GM10248 (cell line): ENCODE measurements around the gene SYT14.

Experiments
- CTCF ChIA-PET: fragments of 300-600 bp; sonication (Branson Sonifier 250); formaldehyde crosslinking; extraction: SDS; loops from one replicate; lab custom pipeline; 2021; ENCODE audit warnings: antibody characterized with exemption; lab: Yijun Ruan, JAX
- POLR2A ChIA-PET: fragments of 350-650 bp; sonication (Branson Sonifier 250); formaldehyde crosslinking; extraction: SDS; loops from one replicate; lab custom pipeline; 2020; ENCODE audit warnings: antibody characterized with exemption; lab: Yijun Ruan, JAX
- DNase-seq: peaks from one replicate; pipeline ENCODE4 v3.0.0; 2012; ENCODE audit errors: extremely low spot score
- CTCF ChIP-seq: IDR thresholded peaks from 2 replicates; pipeline ENCODE4 v1.5.1; 2012; ENCODE audit warnings: mild to moderate bottlenecking, low read depth; ENCODE audit errors: extremely low read depth, missing control alignments, control extremely low read depth

SYT14 gene

DNA sequence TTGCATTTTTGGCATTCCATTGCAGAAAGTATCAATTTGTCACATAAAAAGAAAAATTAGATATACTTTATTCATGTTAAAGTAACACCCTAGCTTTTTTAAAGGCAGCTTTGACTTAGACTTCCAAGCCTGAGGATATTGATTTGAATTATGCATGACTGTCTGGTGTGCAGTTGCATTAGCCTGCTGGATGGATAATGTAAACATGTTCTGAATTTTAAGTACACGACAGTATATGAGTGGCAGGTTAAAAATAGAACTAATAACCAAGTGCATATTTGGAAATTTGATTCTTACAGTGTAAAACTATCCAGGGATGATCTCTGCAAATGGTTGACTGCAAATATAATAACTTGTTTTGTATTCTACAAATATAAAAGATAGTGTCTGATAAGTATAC is 124.0 kb downstream of the SYT14 start:
- TF ChIP-seq CTCF = no peak
- no peak for DNase-seq
- ChIA-PET CTCF (no interaction called here), POLR2A (no interaction called here)

DNA sequence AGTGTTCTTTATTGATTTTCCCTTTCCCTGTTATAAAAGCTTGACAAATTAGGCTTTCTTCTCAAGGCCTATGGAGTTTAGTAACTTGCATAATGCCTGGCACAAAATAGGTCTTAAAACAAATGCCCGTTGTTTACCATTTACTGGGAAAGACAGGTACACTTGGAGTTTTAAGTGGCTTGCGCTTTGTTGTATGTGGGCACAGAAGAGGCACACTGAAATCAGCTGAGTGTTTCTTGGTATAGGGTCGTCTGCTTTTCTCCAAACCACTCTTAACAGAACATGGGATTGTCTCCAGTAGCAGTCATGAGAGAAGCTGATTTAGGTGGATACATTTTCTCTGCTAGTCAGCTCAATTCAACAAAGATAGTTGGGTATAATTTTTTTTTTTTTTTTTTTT is 132.5 kb downstream of the SYT14 start:
- DNase-seq = no peak
- TF ChIP-seq CTCF = no peak
- CTCF ChIA-PET = no interaction called here
- POLR2A ChIA-PET = no interaction called here

- no peak for TF ChIP-seq CTCF
- POLR2A ChIA-PET = interaction anchor here (0.6 kb wide), 1 partner anchor 1202 kb away, joined by 3 read pairs; no protein-coding TSS in a partner anchor
- DNase-seq = no peak
- CTCF ChIA-PET = no interaction called here
Observed at GRCh38 chr1:210072129-210072528, 134.1 kb downstream of the SYT14 start.

GRCh38 chr1:210072896-210073504 is 135.0 kb downstream of the SYT14 start:
- POLR2A ChIA-PET = no interaction called here
- TF ChIP-seq CTCF = no peak
- no peak for DNase-seq
- CTCF ChIA-PET = interaction anchor here (1.2 kb wide), 1 partner anchor 17 kb away, joined by 3 read pairs; no protein-coding TSS in a partner anchor

DNA sequence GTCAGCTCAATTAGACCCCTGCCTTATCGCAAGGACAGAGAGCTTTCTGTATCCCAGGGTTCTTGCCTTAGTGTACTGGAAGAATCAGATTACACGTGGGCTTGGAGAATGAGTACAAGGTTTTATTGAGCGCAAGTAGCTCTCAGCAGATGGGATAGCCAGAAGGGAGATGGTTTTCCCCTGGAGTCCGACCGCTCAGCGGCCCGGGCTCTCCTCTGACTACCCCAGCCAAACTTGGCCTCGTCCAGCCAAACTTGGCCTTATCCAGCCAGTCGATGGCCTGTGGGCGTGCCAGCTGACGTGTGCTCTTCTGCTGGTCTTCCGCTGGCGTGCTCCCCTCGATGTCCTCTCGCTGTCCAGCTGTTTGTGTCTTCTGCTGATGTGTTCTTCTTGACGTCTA is 136.9 kb downstream of the SYT14 start:
- DNase-seq = no peak
- no peak for TF ChIP-seq CTCF
- ChIA-PET POLR2A (no interaction called here), CTCF (no interaction called here)

DNA sequence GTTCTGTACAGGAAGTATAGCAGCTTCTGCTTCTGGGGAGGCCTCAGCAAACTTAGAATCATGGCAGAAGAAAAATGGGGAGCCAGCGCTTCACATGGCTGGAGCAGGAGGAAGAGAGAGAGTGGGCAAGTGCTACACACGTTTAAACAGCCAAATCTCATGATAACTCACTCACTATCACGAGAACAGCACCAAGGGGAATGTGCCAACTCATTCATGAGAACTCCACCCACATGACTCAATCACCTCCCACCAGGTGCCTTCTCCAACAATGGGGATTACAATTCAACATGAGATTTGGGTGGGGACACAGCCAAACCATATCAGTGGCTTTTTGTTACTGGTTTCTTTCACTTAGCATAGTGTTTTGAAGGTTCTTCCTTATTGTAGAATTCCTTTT is 138.6 kb downstream of the SYT14 start:
- DNase-seq = no peak
- no peak for TF ChIP-seq CTCF
- CTCF ChIA-PET = no interaction called here
- POLR2A ChIA-PET = no interaction called here
